CD4-positive, CD25-positive, alpha-beta regulatory T cell (primary cell): ENCODE results near the gene NUP210. TPM values are rescaled to one million over a fixed set of nuclear protein-coding genes. Genes with fewer than 3 reads are reported as not detected.

Source experiments
- ATAC-seq, 2 donors: fragments of 150-1000 bp; cut with Tn5 transposase; one replicate each; pipeline ENCODE4 v1.10.0; 2021; ENCODE audit warnings: low read depth in 2 of 2, moderate number of reproducible peaks in 2 of 2, moderate library complexity in 1 of 2
- DNase-seq, 3 donors: peaks; one replicate each; pipeline versions ENCODE4 v3.0.0 to v3.0.0-alpha.2; 2012 to 2022; ENCODE audit warnings: mixed read lengths in 1 of 3
- H3K27ac ChIP-seq: one replicate; pipeline ENCODE4 v1.7.0; 2013; ENCODE audit warnings: mild to moderate bottlenecking, low read length; ENCODE audit not compliant: insufficient read depth, poor library complexity, severe bottlenecking
- H3K27me3 ChIP-seq: one replicate; pipeline ENCODE4 v1.7.0; 2013; ENCODE audit warnings: low read length; ENCODE audit not compliant: control insufficient read depth, insufficient read depth
- H3K36me3 ChIP-seq: one replicate; pipeline ENCODE4 v1.7.0; 2013; ENCODE audit warnings: mild to moderate bottlenecking, low read length, moderate library complexity; ENCODE audit not compliant: control insufficient read depth, insufficient read depth
- H3K4me1 ChIP-seq: 2 replicates; pipeline ENCODE4 v1.7.0; 2013; ENCODE audit warnings: mild to moderate bottlenecking, low read length; ENCODE audit not compliant: insufficient read depth, control insufficient read depth, poor library complexity, severe bottlenecking
- H3K4me3 ChIP-seq: one replicate; pipeline ENCODE4 v1.7.0; 2013; ENCODE audit warnings: low read depth, mild to moderate bottlenecking, low read length, moderate library complexity
- H3K9me3 ChIP-seq, 2 experiments: 1 replicate in 1 of 2; 2 replicates in 1 of 2; pipeline ENCODE4 v1.7.0; 2013; ENCODE audit warnings: low read length in 2 of 2, mild to moderate bottlenecking in 1 of 2, moderate library complexity in 1 of 2; ENCODE audit not compliant: control insufficient read depth in 2 of 2
- H3K27ac Mint-ChIP-seq, 3 donors: one replicate each; pipeline ENCODE4 v1.8.0; 2020 to 2022; ENCODE audit warnings: mild to moderate bottlenecking in 3 of 3, mixed read lengths in 3 of 3, moderate library complexity in 2 of 3
- H3K27me3 Mint-ChIP-seq: one replicate; pipeline ENCODE4 v1.8.0; 2022; ENCODE audit warnings: mild to moderate bottlenecking, mixed read lengths
- H3K36me3 Mint-ChIP-seq: one replicate; pipeline ENCODE4 v1.8.0; 2020; ENCODE audit warnings: mixed read lengths
- H3K4me1 Mint-ChIP-seq, 4 donors: one replicate each; pipeline ENCODE4 v1.8.0; 2020 to 2022; ENCODE audit warnings: mixed read lengths in 4 of 4, mild to moderate bottlenecking in 1 of 4
- H3K4me3 Mint-ChIP-seq, 4 donors: one replicate each; pipeline ENCODE4 v1.8.0; 2020 to 2022; ENCODE audit warnings: mild to moderate bottlenecking in 4 of 4, mixed read lengths in 4 of 4, moderate library complexity in 3 of 4
- H3K9me3 Mint-ChIP-seq, 7 donors: one replicate each; pipeline ENCODE4 v1.8.0; 2020 to 2022; ENCODE audit warnings: mixed read lengths in 7 of 7, mild to moderate bottlenecking in 3 of 7, moderate library complexity in 2 of 7
- polyA plus RNA-seq, 4 donors: library from polyadenylated mRNA; unstranded; fragments of 300-500 nt; fragmentation: Illumina TruSeq; gene quantifications; one replicate each; pipeline ENCODE4 v1.2.3, GENCODE V29; 2021
- total RNA-seq: library from RNA; stranded (reverse); gene quantifications from one replicate; pipeline ENCODE4 v1.2.3, GENCODE V29; 2022

Gene NUP210
- total and polyA plus RNA-seq, 5 donors from 2014 or later: 42.4 to 125 (median 45.4) TPM

GRCh38 chr3:13322324-13322723 lies 97.8 kb downstream of the NUP210 start:
- Histone ChIP-seq H3K4me3 (no peak overlapping the region), H3K36me3 (peaks cover 99% of the 10 kb centered on the region), H3K4me1 (no peaks in the 10 kb centered on the region), H3K9me3 (no peaks in the 10 kb centered on the region), H3K27me3 (no peaks in the 10 kb centered on the region), H3K27ac (no peak overlapping the region)
- DNase-seq: no peak
- Mint-ChIP-seq H3K27ac (peak overlapping the region in 1 of 3 donors; percentile 81), H3K4me3 (no peak overlapping the region), H3K36me3 (peaks cover 23% of the 10 kb centered on the region), H3K4me1 (peaks cover 0 to under 1% (median 0%) of the 10 kb centered on the region in 4 donors), H3K9me3 (peaks cover 0 to 1% (median 0%) of the 10 kb centered on the region in 7 donors), H3K27me3 (no peaks in the 10 kb centered on the region)
- no peak for ATAC-seq

GRCh38 chr3:13319564-13320220 lies 100.4 kb downstream of the NUP210 start:
- Histone ChIP-seq H3K36me3 (peaks cover 95% of the 10 kb centered on the region), H3K4me3 (no peak overlapping the region), H3K27ac (no peak overlapping the region), H3K9me3 (no peaks in the 10 kb centered on the region), H3K27me3 (no peaks in the 10 kb centered on the region), H3K4me1 (no peaks in the 10 kb centered on the region)
- DNase-seq: no peak
- peaks cover 0 to 1% (median 0%) of the 10 kb centered on the region in 7 donors for H3K9me3 Mint-ChIP-seq
- peaks cover 0 to 5% (median 0%) of the 10 kb centered on the region in 4 donors for H3K4me1 Mint-ChIP-seq
- no peak overlapping the region for H3K4me3 Mint-ChIP-seq
- H3K36me3 Mint-ChIP-seq: peaks cover 24% of the 10 kb centered on the region
- ATAC-seq: no peak
- H3K27ac Mint-ChIP-seq: no peak overlapping the region
- no peaks in the 10 kb centered on the region for H3K27me3 Mint-ChIP-seq

- Mint-ChIP-seq H3K27ac (no peak overlapping the region), H3K27me3 (no peaks in the 10 kb centered on the region), H3K4me1 (peaks cover 0 to 5% (median 0%) of the 10 kb centered on the region in 4 donors), H3K9me3 (no peaks in the 10 kb centered on the region), H3K36me3 (peaks cover 24% of the 10 kb centered on the region), H3K4me3 (peak overlapping the region in 1 of 4 donors; percentile 21)
- H3K27me3 ChIP-seq: no peaks in the 10 kb centered on the region
- H3K36me3 ChIP-seq: peaks cover 95% of the 10 kb centered on the region
- no peak for DNase-seq
- no peaks in the 10 kb centered on the region for H3K9me3 ChIP-seq
- ATAC-seq: no peak
- no peaks in the 10 kb centered on the region for H3K4me1 ChIP-seq
- H3K4me3 ChIP-seq: no peak overlapping the region
- H3K27ac ChIP-seq: no peak overlapping the region
These were observed 101.3 kb downstream of the NUP210 start for GRCh38 chr3:13318626-13319470.

DNA sequence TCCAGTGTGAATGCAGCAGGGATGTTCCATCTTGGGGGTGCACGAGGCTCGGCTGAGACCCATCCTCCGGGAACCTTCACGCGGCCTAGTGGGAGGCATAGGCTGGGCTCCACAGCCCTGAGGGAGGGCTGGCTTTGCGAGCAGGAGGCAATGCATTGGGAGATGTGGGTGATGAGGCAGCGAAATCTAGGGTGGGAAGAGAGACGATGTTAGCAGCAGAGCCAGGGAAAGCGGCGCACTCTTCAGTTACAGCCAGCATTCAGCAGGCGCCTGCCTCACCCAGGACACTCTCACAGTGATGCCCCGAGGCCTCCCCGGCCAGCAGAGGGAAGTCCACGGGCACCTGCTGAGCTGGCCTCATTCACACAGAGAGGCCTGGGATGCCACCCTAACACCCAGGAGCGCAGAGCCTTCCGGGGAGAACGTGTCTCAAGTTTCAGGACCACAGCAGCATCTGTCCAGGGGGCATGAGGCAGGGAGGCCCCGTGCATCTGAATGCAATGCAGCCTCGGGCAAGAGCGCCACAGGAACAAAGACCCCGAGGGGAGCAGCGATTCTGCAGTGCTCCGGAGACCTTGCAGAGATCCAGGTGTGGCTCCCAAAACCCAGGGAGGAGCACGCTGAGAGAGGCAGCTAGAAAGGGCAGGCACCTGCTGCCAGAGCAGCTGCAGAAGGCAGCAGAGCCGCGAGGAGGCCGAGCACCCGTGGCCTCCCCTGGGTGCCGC lies 102.4 kb downstream of the NUP210 start:
- H3K9me3 ChIP-seq: no peaks in the 10 kb centered on the region
- peaks cover 90% of the 10 kb centered on the region for H3K36me3 ChIP-seq
- H3K27me3 ChIP-seq: no peaks in the 10 kb centered on the region
- Mint-ChIP-seq H3K27ac (peak overlapping the region in 1 of 3 donors; percentile 55), H3K27me3 (no peaks in the 10 kb centered on the region), H3K9me3 (no peaks in the 10 kb centered on the region), H3K4me3 (peak overlapping the region in 1 of 4 donors; percentile 28), H3K36me3 (peaks cover 24% of the 10 kb centered on the region), H3K4me1 (peaks cover 0 to 5% (median 0%) of the 10 kb centered on the region in 4 donors)
- ATAC-seq (no peak), DNase-seq (no peak)
- no peaks in the 10 kb centered on the region for H3K4me1 ChIP-seq
- no peak overlapping the region for H3K4me3 ChIP-seq
- no peak overlapping the region for H3K27ac ChIP-seq

DNA sequence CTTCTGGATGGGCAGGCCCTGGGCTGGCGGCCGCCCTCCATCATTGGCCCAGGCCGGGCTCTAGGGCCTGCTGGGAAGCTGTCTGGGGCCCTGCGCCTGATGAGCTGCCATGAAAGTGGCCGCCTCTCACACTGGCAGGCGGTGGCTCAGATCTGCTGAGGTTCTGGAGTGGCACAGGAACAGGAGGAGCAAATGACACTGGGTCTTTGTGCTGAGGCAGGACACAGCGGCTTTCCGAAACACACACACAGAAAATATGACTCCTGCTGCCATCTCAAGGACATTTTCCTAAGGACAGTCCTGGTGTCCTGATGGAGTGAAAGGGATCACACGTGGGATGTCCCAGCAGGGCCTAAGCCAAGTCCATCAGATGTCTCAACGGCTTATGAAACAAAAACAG lies 103.5 kb downstream of the NUP210 start:
- H3K27me3 Mint-ChIP-seq: no peaks in the 10 kb centered on the region
- DNase-seq (no peak), ATAC-seq (no peak)
- H3K4me1 Mint-ChIP-seq: peaks cover 0 to 5% (median 0%) of the 10 kb centered on the region in 4 donors
- H3K27ac Mint-ChIP-seq: no peak overlapping the region
- H3K4me3 Mint-ChIP-seq: no peak overlapping the region
- no peak overlapping the region for H3K4me3 ChIP-seq
- H3K27ac ChIP-seq: no peak overlapping the region
- no peaks in the 10 kb centered on the region for H3K9me3 Mint-ChIP-seq
- H3K36me3 ChIP-seq: peaks cover 79% of the 10 kb centered on the region
- H3K27me3 ChIP-seq: no peaks in the 10 kb centered on the region
- peaks cover 24% of the 10 kb centered on the region for H3K36me3 Mint-ChIP-seq
- no peaks in the 10 kb centered on the region for H3K4me1 ChIP-seq
- no peaks in the 10 kb centered on the region for H3K9me3 ChIP-seq

- ATAC-seq: no peak
- H3K36me3 Mint-ChIP-seq: peaks cover 24% of the 10 kb centered on the region
These were observed 105.2 kb downstream of the NUP210 start for GRCh38 chr3:13314877-13315276.

DNA sequence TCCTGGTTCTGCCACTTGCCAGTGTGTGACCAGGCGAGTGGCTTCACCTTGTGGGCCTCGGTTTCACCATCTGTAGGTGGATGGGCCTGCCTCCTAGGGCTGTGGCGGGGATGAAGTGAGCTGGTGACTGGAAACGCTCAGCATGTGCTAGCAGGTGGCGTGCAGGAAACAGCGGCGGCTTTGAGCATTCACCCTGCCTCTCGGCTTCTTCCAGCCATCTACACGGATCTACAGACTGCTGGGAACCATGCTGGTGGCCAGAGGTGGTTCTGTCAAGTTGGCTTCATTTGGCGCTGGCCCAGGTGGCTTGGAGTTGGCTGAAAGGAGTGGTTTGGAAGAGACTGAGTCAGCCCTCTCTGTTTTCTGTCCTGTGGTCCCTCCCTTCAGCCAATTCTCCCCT lies 106.3 kb downstream of the NUP210 start:
- Mint-ChIP-seq H3K27ac (no peak overlapping the region), H3K9me3 (no peaks in the 10 kb centered on the region), H3K4me1 (peaks cover 0 to 5% (median 0%) of the 10 kb centered on the region in 4 donors), H3K36me3 (peaks cover 24% of the 10 kb centered on the region), H3K27me3 (no peaks in the 10 kb centered on the region), H3K4me3 (no peak overlapping the region)
- H3K27ac ChIP-seq: no peak overlapping the region
- H3K4me3 ChIP-seq: no peak overlapping the region
- no peaks in the 10 kb centered on the region for H3K27me3 ChIP-seq
- DNase-seq (no peak), ATAC-seq (no peak)
- H3K4me1 ChIP-seq: no peaks in the 10 kb centered on the region
- H3K9me3 ChIP-seq: no peaks in the 10 kb centered on the region
- H3K36me3 ChIP-seq: peaks cover 51% of the 10 kb centered on the region

More at GRCh38 chr3:13314877-13315276, 105.2 kb downstream of the NUP210 start:
- H3K4me3 Mint-ChIP-seq: no peak overlapping the region
- H3K27me3 Mint-ChIP-seq: no peaks in the 10 kb centered on the region
- Histone ChIP-seq H3K27ac (no peak overlapping the region), H3K4me3 (no peak overlapping the region), H3K9me3 (no peaks in the 10 kb centered on the region), H3K27me3 (no peaks in the 10 kb centered on the region), H3K36me3 (peaks cover 62% of the 10 kb centered on the region), H3K4me1 (no peaks in the 10 kb centered on the region)
- peak overlapping the region in 1 of 3 donors; percentile 36 for H3K27ac Mint-ChIP-seq
- H3K4me1 Mint-ChIP-seq: peaks cover 0 to 5% (median 0%) of the 10 kb centered on the region in 4 donors
- DNase-seq: no peak
- H3K9me3 Mint-ChIP-seq: no peaks in the 10 kb centered on the region
